ENCODE measurements around the gene KRT26. TPM values are rescaled to one million over a fixed set of nuclear protein-coding genes. Genes with fewer than 3 reads are reported as not detected.
"Not testable (repeated sequence)": the region's sequence is repeated elsewhere in the genome, so short reads cannot be mapped to it uniquely, and the experiment has no call there.

KRT26 gene
- total RNA-seq, 2 donors from 2014 or later, result not detected

DNA sequence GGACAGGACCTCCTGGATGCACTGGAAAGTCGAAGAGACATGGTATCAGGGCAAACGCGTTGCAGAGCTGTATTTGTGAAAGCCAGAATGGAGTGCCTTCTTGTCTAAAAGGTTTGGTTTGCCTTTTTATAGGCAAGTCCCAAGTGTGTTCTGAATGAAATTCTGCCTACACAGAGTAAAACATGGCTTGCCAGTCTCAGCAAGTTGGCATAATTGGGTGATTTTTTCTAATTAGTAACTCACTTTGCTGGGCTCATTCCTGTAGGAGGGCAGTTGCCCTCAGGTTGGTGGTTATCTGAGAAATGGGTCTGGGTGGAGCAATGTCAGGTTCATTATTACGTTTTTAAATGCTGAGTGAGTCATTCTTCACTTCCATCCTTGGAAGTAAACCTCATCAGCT is 16.8 kb downstream of the KRT26 start, which contains the start of gene KRT25:
KRT25 (minus strand) TSS at position 101 of the 400 bp plus-strand sequence; CDS start at position 41, 60 bp downstream.
- DNase-seq (ENCODE audit: low spot score), result no peak
- Histone ChIP-seq H3K27me3 (replicated peaks; ENCODE audit: insufficient read depth) (no peaks in the 10 kb centered on the region), H3K9me3 (peaks cover 10% of the 10 kb centered on the region), H3K27ac (no peak within 1 kb of the TSS), H3K4me3 (no peak within 1 kb of the TSS), H3K4me1 (ENCODE audit: control insufficient read depth in 1 of 2, low read depth in 2 of 2) (no peaks in the 10 kb centered on the region), H3K36me3 (no peaks in the 10 kb centered on the region)
- no peak for ATAC-seq (ENCODE audit: insufficient number of reproducible peaks, low FRiP score, low read depth)
- TF ChIP-seq, protein P1, sequence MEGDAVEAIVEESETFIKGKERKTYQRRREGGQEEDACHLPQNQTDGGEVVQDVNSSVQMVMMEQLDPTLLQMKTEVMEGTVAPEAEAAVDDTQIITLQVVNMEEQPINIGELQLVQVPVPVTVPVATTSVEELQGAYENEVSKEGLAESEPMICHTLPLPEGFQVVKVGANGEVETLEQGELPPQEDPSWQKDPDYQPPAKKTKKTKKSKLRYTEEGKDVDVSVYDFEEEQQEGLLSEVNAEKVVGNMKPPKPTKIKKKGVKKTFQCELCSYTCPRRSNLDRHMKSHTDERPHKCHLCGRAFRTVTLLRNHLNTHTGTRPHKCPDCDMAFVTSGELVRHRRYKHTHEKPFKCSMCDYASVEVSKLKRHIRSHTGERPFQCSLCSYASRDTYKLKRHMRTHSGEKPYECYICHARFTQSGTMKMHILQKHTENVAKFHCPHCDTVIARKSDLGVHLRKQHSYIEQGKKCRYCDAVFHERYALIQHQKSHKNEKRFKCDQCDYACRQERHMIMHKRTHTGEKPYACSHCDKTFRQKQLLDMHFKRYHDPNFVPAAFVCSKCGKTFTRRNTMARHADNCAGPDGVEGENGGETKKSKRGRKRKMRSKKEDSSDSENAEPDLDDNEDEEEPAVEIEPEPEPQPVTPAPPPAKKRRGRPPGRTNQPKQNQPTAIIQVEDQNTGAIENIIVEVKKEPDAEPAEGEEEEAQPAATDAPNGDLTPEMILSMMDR (IDR thresholded peaks at IDR 0.05), result no peak

DNA sequence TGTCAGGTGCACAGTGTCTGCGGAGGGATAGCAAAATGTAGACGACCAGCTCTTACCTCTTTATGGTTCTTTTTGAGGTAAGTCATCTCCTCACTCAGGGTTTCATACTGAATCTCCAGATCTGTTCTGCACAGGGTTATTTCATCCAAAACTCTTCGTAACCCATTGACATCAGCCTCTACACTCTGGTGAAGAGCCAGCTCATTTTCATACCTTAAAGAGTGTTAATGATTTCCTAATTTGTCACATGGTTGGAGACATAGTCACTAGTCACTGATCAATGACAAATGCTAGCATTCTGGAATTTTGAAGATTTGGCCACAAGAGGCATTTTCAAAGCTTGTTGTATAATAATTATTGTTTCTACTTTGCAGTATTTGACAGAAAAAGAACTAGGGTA is 18.2 kb downstream of the KRT26 start:
- DNase-seq (ENCODE audit: low spot score) (no peak), ATAC-seq (ENCODE audit: insufficient number of reproducible peaks, low FRiP score, low read depth) (no peak)
- no peak overlapping the region for H3K4me3 ChIP-seq

DNA sequence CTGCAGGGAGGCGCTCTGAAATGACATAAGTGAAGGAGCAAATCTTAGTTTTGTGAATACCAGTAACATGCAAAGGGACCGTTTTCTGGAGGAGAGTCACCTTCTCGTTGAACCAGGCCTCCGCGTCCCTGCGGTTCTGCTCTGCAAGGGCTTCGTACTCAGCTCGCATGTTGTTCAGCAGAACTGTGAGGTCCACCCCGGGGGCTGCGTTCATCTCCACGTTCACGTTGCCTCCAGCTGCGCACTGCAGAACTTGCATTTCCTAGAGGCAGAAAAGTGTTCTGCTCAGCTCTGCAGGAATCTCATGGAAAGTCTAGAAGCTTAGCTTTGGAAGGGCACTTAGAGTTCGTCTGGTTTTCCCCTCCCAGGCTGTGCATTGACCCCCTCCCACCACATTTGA is 20.9 kb downstream of the KRT26 start:
- TF ChIP-seq, protein P1 (IDR thresholded peaks at IDR 0.05), result no peak
- Histone ChIP-seq H3K27me3 (replicated peaks; ENCODE audit: insufficient read depth) (no peaks in the 10 kb centered on the region), H3K4me3 (no peak overlapping the region), H3K9me3 (no peaks in the 10 kb centered on the region), H3K4me1 (ENCODE audit: control insufficient read depth in 1 of 2, low read depth in 2 of 2) (no peaks in the 10 kb centered on the region), H3K36me3 (no peaks in the 10 kb centered on the region), H3K27ac (no peak overlapping the region)
- DNase-seq (ENCODE audit: low spot score) (no peak), ATAC-seq (ENCODE audit: insufficient number of reproducible peaks, low FRiP score, low read depth) (no peak)

More for the DNA sequence above, 18.2 kb downstream of the KRT26 start:
- H3K27ac ChIP-seq, result no peak overlapping the region
- no peaks in the 10 kb centered on the region for H3K4me1 ChIP-seq (ENCODE audit: control insufficient read depth in 1 of 2, low read depth in 2 of 2)
- H3K9me3 ChIP-seq, result no peaks in the 10 kb centered on the region
- TF ChIP-seq, protein P1 (IDR thresholded peaks at IDR 0.05), result no peak
- H3K36me3 ChIP-seq, result no peaks in the 10 kb centered on the region
- H3K27me3 ChIP-seq (replicated peaks; ENCODE audit: insufficient read depth), result no peaks in the 10 kb centered on the region

DNA sequence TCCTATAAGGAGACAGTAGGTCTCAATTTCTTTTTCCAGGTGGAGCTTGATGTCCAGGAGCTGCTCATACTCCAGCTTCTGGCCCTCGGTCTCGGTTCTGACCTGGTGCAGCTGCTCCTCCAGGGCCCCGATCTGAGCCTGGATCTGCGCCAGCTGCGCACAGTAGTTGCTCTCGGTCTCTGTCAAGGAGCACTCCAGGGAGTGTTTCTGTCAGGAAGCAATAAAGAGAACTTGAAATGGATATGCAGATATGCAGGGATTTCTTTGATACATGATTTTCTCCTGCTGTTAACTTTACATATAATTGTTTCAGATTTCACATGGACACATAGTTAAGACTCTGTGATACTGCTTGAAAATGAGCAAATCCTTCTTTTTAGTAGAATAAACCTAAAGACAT is 21.6 kb downstream of the KRT26 start:
- no peak for DNase-seq (ENCODE audit: low spot score)

DNA sequence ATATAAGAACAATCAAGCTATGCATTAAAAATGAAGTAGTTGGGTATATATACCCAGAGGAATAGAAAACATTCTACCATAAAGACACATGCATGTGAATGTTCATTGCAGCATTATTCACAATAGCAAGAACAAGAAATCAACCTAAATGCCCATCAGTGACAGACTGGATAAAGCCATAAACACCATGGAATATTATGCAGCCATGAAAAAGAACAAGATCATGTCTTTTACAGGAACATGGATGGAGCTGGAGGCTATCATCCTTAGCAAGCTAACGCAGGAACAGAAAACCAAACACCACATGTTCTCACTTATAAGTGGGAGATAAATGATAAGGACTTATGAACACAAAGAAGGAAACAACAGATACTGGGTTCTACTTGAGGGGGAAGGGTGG is 23.3 kb downstream of the KRT26 start:
- H3K4me1 ChIP-seq (ENCODE audit: control insufficient read depth in 1 of 2, low read depth in 2 of 2); H3K4me3 ChIP-seq; H3K27ac ChIP-seq; H3K36me3 ChIP-seq; H3K27me3 ChIP-seq (replicated peaks; ENCODE audit: insufficient read depth); H3K9me3 ChIP-seq; DNase-seq (ENCODE audit: low spot score); ATAC-seq (ENCODE audit: insufficient number of reproducible peaks, low FRiP score, low read depth): not testable (repeated sequence)

More for the DNA sequence above, 21.6 kb downstream of the KRT26 start:
- Histone ChIP-seq H3K36me3 (no peaks in the 10 kb centered on the region), H3K4me1 (ENCODE audit: control insufficient read depth in 1 of 2, low read depth in 2 of 2) (no peaks in the 10 kb centered on the region), H3K27ac (no peak overlapping the region), H3K4me3 (no peak overlapping the region), H3K9me3 (no peaks in the 10 kb centered on the region), H3K27me3 (replicated peaks; ENCODE audit: insufficient read depth) (no peaks in the 10 kb centered on the region)
- TF ChIP-seq, protein P1 (IDR thresholded peaks at IDR 0.05), result no peak
- no peak for ATAC-seq (ENCODE audit: insufficient number of reproducible peaks, low FRiP score, low read depth)

DNA sequence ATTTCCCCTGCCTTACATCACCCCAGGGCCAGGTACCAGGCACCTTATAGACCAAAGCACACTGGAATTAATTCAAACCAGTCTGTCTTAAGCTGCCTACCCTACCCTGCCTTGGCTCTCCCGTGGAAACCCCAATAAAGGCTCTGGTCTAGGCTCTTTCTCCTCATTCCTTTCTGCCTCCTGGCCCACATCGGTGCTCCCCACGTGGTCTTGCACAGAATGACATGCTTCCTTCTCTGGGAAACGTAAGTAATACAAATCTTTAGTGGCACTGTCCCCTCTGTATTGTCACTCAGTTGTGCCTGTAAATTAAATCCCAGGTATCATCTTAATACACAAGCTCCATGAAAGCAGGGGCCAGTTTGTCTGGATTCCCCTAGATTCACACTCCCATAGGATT is 33.4 kb downstream of the KRT26 start:
- Histone ChIP-seq H3K4me1 (ENCODE audit: control insufficient read depth in 1 of 2, low read depth in 2 of 2) (no peaks in the 10 kb centered on the region), H3K27me3 (replicated peaks; ENCODE audit: insufficient read depth) (no peaks in the 10 kb centered on the region), H3K9me3 (peaks cover 5% of the 10 kb centered on the region), H3K27ac (no peak overlapping the region), H3K4me3 (no peak overlapping the region), H3K36me3 (no peaks in the 10 kb centered on the region)
- TF ChIP-seq, protein P1 (IDR thresholded peaks at IDR 0.05), result no peak
- DNase-seq (ENCODE audit: low spot score), result no peak
- ATAC-seq (ENCODE audit: insufficient number of reproducible peaks, low FRiP score, low read depth), result no peak

Data from thoracic aorta (tissue), 2 donors.